Liver (tissue), 9 donors: Measurements from ENCODE around the gene UNC13D. TPM values are rescaled to one million over a fixed set of nuclear protein-coding genes. Genes with fewer than 3 reads are reported as not detected.
A peak's percentile ranks its signal among the peaks of the same experiment; 100 is the strongest.

Experiments
- DNase-seq: peaks from one replicate; pipeline ENCODE4 v3.0.0-alpha.2; 2017; ENCODE audit warnings: low spot score
- H3K27ac ChIP-seq, 2 donors: one replicate each; pipeline ENCODE4 v1.7.0; 2013; ENCODE audit warnings: inconsistent platforms in 2 of 2, low read length in 2 of 2, control low read depth in 1 of 2, low read depth in 1 of 2, mild to moderate bottlenecking in 1 of 2
- H3K27me3 ChIP-seq, 4 donors: one replicate each; pipeline versions ENCODE4 v1.6.1 to v1.7.0; 2013; ENCODE audit warnings: low read length in 3 of 4, inconsistent platforms in 1 of 4, mild to moderate bottlenecking in 1 of 4, moderate library complexity in 1 of 4; ENCODE audit not compliant: control insufficient read depth in 4 of 4, insufficient read depth in 4 of 4
- H3K36me3 ChIP-seq, 4 donors: one replicate each; pipeline versions ENCODE4 v1.6.1 to v1.7.0; 2013; ENCODE audit warnings: low read length in 3 of 4, mild to moderate bottlenecking in 3 of 4, low read depth in 1 of 4, moderate library complexity in 1 of 4; ENCODE audit not compliant: control insufficient read depth in 4 of 4, insufficient read depth in 3 of 4
- H3K4me1 ChIP-seq, 4 donors: one replicate each; pipeline versions ENCODE4 v1.6.1 to v1.7.0; 2013; ENCODE audit warnings: low read length in 3 of 4, mild to moderate bottlenecking in 3 of 4, moderate library complexity in 1 of 4; ENCODE audit not compliant: control insufficient read depth in 4 of 4, insufficient read depth in 4 of 4
- H3K4me3 ChIP-seq, 3 donors: one replicate each; pipeline versions ENCODE4 v1.6.1 to v1.7.0; 2013; ENCODE audit warnings: low read length in 3 of 3, control low read depth in 1 of 3, low read depth in 1 of 3, mild to moderate bottlenecking in 1 of 3
- H3K9ac ChIP-seq, 2 donors: one replicate each; pipeline ENCODE4 v1.7.0; 2013; ENCODE audit warnings: low read length in 2 of 2, mild to moderate bottlenecking in 2 of 2, moderate library complexity in 2 of 2, control low read depth in 1 of 2, low read depth in 1 of 2
- H3K9me3 ChIP-seq, 4 donors: one replicate each; pipeline versions ENCODE4 v1.6.1 to v1.7.0; 2013; ENCODE audit warnings: low read length in 3 of 4; ENCODE audit not compliant: control insufficient read depth in 4 of 4
- EGR1 ChIP-seq, 2 donors: IDR thresholded peaks; 2 replicates each; pipeline ENCODE4 v1.6.1; 2016 to 2018; ENCODE audit warnings: antibody characterized with exemption in 2 of 2, low read depth in 2 of 2
- FOXA1 ChIP-seq: IDR thresholded peaks from 2 replicates; pipeline ENCODE4 v1.6.1; 2016; ENCODE audit warnings: antibody characterized with exemption
- FOXA2 ChIP-seq: IDR thresholded peaks from 2 replicates; pipeline ENCODE4 v1.6.1; 2016; ENCODE audit warnings: antibody characterized with exemption
- GABPA ChIP-seq, 2 donors: IDR thresholded peaks in 1 of 2; conservative IDR thresholded peaks in 1 of 2; 2 replicates each; pipeline ENCODE4 v1.6.1; 2016; ENCODE audit warnings: antibody characterized with exemption in 2 of 2, mild to moderate bottlenecking in 1 of 2, moderate library complexity in 1 of 2
- HNF4A ChIP-seq, 2 donors: conservative IDR thresholded peaks; 2 replicates each; pipeline ENCODE4 v1.6.1; 2016; ENCODE audit warnings: antibody characterized with exemption in 2 of 2, mild to moderate bottlenecking in 2 of 2
- HNF4G ChIP-seq: IDR thresholded peaks from 2 replicates; pipeline ENCODE4 v1.6.1; 2016; ENCODE audit warnings: antibody characterized with exemption
- JUND ChIP-seq, 2 donors: IDR thresholded peaks; 2 replicates each; pipeline ENCODE4 v1.6.1; 2016; ENCODE audit warnings: antibody characterized with exemption in 2 of 2
- NR2F2 ChIP-seq: IDR thresholded peaks from 2 replicates; pipeline ENCODE4 v1.6.1; 2016; ENCODE audit warnings: antibody characterized with exemption
- RAD21 ChIP-seq, 2 donors: IDR thresholded peaks; 2 replicates each; pipeline ENCODE4 v1.6.1; 2016; ENCODE audit warnings: antibody characterized with exemption in 2 of 2, mild to moderate bottlenecking in 2 of 2
- RXRA ChIP-seq, 2 donors: IDR thresholded peaks; 2 replicates each; pipeline ENCODE4 v1.6.1; 2017 to 2018; ENCODE audit warnings: antibody characterized with exemption in 2 of 2, mild to moderate bottlenecking in 1 of 2
- SP1 ChIP-seq: IDR thresholded peaks from 2 replicates; pipeline ENCODE4 v1.6.1; 2018; ENCODE audit warnings: antibody characterized with exemption, mild to moderate bottlenecking
- TAF1 ChIP-seq: conservative IDR thresholded peaks from 2 replicates; pipeline ENCODE4 v1.6.1; 2016; ENCODE audit warnings: antibody characterized with exemption, mild to moderate bottlenecking
- YY1 ChIP-seq: IDR thresholded peaks from 2 replicates; pipeline ENCODE4 v1.6.1; 2016; ENCODE audit warnings: antibody characterized with exemption, mild to moderate bottlenecking
- WGBS: extraction: QIAGEN DNeasy Blood & Tissue Kit; methylation state at CpG from one replicate; pipeline ENCODE4 v1.1.7; 2013; 5-methylcytosine and 5-hydroxymethylcytosine counted together
- polyA plus RNA-seq, 2 donors: library from polyadenylated mRNA; stranded (reverse) in 1 of 2; unstranded in 1 of 2; fragments of 200-250 nt in 1 of 2; fragments of >200 nt in 1 of 2; fragmentation: Nextera tagmentation in 1 of 2; extraction: Ambion mirVana in 1 of 2; gene quantifications; one replicate each; pipeline versions ENCODE4 v1.2.1 to v1.2.3, GENCODE V29; 2013 to 2015
- total RNA-seq, 2 donors: library from RNA; depleted of rRNA; stranded (reverse); fragments of >200 nt; gene quantifications; one replicate each; pipeline ENCODE4 v1.2.3, GENCODE V29; 2014
- TF ChIP-seq, protein P1 (sequence below): IDR thresholded peaks from 2 replicates; pipeline ENCODE4 v1.6.1; 2016; ENCODE audit warnings: antibody characterized with exemption
- TF ChIP-seq, protein P2 (sequence below): IDR thresholded peaks from 2 replicates; pipeline ENCODE4 v1.6.1; 2016; ENCODE audit warnings: antibody characterized with exemption, mild to moderate bottlenecking
- TF ChIP-seq, protein P3 (sequence below): IDR thresholded peaks from 2 replicates; pipeline ENCODE4 v1.6.1; 2016; ENCODE audit warnings: antibody characterized with exemption
- TF ChIP-seq, protein P4 (sequence below): IDR thresholded peaks from 2 replicates; pipeline ENCODE4 v1.6.1; 2016; ENCODE audit warnings: antibody characterized with exemption
- TF ChIP-seq, protein P5 (sequence below): fragments of 150-350 bp; IDR thresholded peaks from 2 replicates; pipeline ENCODE4 v1.5.1; 2017; ENCODE audit warnings: improper control_type of control experiment, low read depth, low read length; ENCODE audit not compliant: missing input control
- donor health status: healthy.
- donor health status: healthy.
- donor health status: healthy.
- donor health status: healthy.
- donor health status: healthy.

The UNC13D gene
- total and polyA plus RNA-seq, 4 donors: 2.1 to 22.9 (median 7.6) TPM

DNA sequence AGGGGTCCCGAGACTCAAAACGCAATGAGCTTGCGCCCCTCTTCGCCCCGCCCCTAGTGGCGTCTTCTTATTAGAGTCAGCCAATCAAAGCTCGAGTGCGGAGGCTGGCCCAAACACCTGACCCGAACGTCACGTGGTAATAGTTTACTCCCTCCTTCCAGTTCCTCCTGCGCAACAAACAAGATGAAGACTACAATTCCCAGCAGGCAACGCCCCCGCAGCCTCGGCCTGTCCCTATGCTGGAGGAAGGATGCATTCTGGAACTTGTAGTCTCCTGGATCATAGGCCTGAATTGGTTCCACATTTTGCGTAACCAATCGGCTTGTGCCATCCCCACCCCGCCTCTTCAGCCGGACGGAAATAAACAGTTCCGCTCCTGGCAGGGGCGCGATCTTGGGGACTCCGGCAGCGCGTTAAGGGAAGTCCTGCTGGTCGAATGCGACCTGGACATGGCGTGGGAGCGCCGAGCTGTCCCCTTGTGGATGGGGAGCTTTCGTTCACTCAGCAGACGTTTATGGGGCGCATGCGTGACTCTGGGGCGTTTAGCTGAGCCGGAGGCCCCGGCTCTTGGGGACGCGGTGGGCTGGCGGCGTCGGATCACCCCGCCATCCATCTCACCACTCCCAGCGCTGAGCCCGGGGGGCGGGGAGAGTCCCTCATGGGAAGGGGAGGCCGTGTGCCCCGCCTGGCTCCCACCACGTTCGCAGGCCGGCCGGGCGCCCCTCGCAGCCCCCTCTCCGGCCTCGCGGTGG is 11.3 kb upstream of the UNC13D start, which contains the start of gene WBP2:
TSS of gene WBP2 (minus strand) at position 26 of the 752 bp plus-strand sequence. CDS start 38 bp downstream, outside the sequence.
- peak; percentile 93 for DNase-seq
- H3K4me3 ChIP-seq: peak within 1 kb of the TSS; percentile 83 to 89 (median 87)
- peak within 1 kb of the TSS; percentile 94 to 98 for H3K27ac ChIP-seq
- H3K36me3 ChIP-seq: peaks cover 0 to 8% (median 3%) of the 10 kb centered on the region in 4 donors
- peak in 1 of 2 donors; percentile 53 for TF ChIP-seq JUND (IDR thresholded peaks at IDR 0.05)
- no peak for TF ChIP-seq FOXA2
- no peak for TF ChIP-seq RAD21 (IDR thresholded peaks at IDR 0.05)
- peak in 1 of 2 donors; percentile 88 for TF ChIP-seq GABPA (IDR thresholded peaks at IDR 0.05 in 1 of 2, conservative IDR thresholded peaks at IDR 0.05 in 1 of 2)
- TF ChIP-seq, protein P1, sequence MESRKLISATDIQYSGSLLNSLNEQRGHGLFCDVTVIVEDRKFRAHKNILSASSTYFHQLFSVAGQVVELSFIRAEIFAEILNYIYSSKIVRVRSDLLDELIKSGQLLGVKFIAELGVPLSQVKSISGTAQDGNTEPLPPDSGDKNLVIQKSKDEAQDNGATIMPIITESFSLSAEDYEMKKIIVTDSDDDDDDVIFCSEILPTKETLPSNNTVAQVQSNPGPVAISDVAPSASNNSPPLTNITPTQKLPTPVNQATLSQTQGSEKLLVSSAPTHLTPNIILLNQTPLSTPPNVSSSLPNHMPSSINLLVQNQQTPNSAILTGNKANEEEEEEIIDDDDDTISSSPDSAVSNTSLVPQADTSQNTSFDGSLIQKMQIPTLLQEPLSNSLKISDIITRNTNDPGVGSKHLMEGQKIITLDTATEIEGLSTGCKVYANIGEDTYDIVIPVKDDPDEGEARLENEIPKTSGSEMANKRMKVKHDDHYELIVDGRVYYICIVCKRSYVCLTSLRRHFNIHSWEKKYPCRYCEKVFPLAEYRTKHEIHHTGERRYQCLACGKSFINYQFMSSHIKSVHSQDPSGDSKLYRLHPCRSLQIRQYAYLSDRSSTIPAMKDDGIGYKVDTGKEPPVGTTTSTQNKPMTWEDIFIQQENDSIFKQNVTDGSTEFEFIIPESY: peak; percentile 80
- TF ChIP-seq FOXA1: no peak
- TF ChIP-seq, protein P2, sequence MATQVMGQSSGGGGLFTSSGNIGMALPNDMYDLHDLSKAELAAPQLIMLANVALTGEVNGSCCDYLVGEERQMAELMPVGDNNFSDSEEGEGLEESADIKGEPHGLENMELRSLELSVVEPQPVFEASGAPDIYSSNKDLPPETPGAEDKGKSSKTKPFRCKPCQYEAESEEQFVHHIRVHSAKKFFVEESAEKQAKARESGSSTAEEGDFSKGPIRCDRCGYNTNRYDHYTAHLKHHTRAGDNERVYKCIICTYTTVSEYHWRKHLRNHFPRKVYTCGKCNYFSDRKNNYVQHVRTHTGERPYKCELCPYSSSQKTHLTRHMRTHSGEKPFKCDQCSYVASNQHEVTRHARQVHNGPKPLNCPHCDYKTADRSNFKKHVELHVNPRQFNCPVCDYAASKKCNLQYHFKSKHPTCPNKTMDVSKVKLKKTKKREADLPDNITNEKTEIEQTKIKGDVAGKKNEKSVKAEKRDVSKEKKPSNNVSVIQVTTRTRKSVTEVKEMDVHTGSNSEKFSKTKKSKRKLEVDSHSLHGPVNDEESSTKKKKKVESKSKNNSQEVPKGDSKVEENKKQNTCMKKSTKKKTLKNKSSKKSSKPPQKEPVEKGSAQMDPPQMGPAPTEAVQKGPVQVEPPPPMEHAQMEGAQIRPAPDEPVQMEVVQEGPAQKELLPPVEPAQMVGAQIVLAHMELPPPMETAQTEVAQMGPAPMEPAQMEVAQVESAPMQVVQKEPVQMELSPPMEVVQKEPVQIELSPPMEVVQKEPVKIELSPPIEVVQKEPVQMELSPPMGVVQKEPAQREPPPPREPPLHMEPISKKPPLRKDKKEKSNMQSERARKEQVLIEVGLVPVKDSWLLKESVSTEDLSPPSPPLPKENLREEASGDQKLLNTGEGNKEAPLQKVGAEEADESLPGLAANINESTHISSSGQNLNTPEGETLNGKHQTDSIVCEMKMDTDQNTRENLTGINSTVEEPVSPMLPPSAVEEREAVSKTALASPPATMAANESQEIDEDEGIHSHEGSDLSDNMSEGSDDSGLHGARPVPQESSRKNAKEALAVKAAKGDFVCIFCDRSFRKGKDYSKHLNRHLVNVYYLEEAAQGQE: peak; percentile 81
- TF ChIP-seq HNF4G: no peak
- TF ChIP-seq, protein P3, sequence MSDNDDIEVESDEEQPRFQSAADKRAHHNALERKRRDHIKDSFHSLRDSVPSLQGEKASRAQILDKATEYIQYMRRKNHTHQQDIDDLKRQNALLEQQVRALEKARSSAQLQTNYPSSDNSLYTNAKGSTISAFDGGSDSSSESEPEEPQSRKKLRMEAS: peak; percentile 90
- peak; percentile 72 for TF ChIP-seq TAF1
- TF ChIP-seq RXRA (IDR thresholded peaks at IDR 0.05): peak; percentile 51 to 70
- TF ChIP-seq SP1: peak; percentile 93
- TF ChIP-seq, protein P4, sequence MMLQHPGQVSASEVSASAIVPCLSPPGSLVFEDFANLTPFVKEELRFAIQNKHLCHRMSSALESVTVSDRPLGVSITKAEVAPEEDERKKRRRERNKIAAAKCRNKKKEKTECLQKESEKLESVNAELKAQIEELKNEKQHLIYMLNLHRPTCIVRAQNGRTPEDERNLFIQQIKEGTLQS: peak; percentile 28
- peak; percentile 78 for TF ChIP-seq NR2F2
- TF ChIP-seq EGR1 (IDR thresholded peaks at IDR 0.05; ENCODE audit: low read depth in 2 of 2): peak; percentile 100
- peak; percentile 92 for TF ChIP-seq YY1
- TF ChIP-seq, protein P5, sequence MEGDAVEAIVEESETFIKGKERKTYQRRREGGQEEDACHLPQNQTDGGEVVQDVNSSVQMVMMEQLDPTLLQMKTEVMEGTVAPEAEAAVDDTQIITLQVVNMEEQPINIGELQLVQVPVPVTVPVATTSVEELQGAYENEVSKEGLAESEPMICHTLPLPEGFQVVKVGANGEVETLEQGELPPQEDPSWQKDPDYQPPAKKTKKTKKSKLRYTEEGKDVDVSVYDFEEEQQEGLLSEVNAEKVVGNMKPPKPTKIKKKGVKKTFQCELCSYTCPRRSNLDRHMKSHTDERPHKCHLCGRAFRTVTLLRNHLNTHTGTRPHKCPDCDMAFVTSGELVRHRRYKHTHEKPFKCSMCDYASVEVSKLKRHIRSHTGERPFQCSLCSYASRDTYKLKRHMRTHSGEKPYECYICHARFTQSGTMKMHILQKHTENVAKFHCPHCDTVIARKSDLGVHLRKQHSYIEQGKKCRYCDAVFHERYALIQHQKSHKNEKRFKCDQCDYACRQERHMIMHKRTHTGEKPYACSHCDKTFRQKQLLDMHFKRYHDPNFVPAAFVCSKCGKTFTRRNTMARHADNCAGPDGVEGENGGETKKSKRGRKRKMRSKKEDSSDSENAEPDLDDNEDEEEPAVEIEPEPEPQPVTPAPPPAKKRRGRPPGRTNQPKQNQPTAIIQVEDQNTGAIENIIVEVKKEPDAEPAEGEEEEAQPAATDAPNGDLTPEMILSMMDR: peak; percentile 32
- peak; percentile 6 to 37 for TF ChIP-seq HNF4A (conservative IDR thresholded peaks at IDR 0.05)
- WGBS: under 1% methylated on average over 58 of the region's 58 CpGs
- H3K4me1 ChIP-seq: peaks cover 2 to 35% (median 27%) of the 10 kb centered on the region in 4 donors
- no peaks in the 10 kb centered on the region for H3K27me3 ChIP-seq
- H3K9ac ChIP-seq: peak within 1 kb of the TSS; percentile 93 to 100
- H3K9me3 ChIP-seq: no peaks in the 10 kb centered on the region
